ENCODE data around the gene SLC35F1. TPM values are rescaled to one million over a fixed set of nuclear protein-coding genes. Genes with fewer than 3 reads are reported as not detected.

The SLC35F1 gene
- total RNA-seq, 1 donor from 2014 or later: not detected

DNA sequence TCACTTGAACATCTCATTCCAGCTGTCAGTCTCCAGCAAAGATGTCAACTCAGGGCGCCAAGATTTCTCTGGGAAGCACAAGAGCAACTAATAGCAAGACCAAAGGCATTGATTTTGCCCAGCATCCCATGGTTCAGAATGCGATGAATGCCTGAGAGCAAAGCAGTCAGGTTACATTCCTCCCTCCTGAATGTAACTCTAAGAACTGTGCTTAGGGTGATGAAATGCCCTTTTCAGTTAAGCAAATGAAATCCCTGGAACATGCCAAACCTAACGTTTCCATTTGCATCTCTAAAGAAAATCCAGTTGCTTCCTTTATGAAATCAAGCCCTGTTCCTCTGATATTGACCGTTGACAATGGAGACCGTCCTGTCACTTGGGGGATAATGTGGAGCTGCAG, 417.1 kb downstream of the SLC35F1 start:
- Mint-ChIP-seq H3K27me3 (ENCODE audit: unreplicated experiment) (peaks cover 17% of the 10 kb centered on the region), H3K9me3 (ENCODE audit: unreplicated experiment) (no peaks in the 10 kb centered on the region), H3K4me3 (ENCODE audit: unreplicated experiment) (no peak overlapping the region), H3K36me3 (ENCODE audit: unreplicated experiment) (no peaks in the 10 kb centered on the region), H3K4me1 (ENCODE audit: unreplicated experiment) (peaks cover 3% of the 10 kb centered on the region), H3K27ac (ENCODE audit: unreplicated experiment) (no peak overlapping the region)
- TF ChIP-seq, protein P1, sequence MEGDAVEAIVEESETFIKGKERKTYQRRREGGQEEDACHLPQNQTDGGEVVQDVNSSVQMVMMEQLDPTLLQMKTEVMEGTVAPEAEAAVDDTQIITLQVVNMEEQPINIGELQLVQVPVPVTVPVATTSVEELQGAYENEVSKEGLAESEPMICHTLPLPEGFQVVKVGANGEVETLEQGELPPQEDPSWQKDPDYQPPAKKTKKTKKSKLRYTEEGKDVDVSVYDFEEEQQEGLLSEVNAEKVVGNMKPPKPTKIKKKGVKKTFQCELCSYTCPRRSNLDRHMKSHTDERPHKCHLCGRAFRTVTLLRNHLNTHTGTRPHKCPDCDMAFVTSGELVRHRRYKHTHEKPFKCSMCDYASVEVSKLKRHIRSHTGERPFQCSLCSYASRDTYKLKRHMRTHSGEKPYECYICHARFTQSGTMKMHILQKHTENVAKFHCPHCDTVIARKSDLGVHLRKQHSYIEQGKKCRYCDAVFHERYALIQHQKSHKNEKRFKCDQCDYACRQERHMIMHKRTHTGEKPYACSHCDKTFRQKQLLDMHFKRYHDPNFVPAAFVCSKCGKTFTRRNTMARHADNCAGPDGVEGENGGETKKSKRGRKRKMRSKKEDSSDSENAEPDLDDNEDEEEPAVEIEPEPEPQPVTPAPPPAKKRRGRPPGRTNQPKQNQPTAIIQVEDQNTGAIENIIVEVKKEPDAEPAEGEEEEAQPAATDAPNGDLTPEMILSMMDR (IDR thresholded peaks at IDR 0.05): no peak
- no peak for DNase-seq (ENCODE audit: extremely low spot score, unreplicated experiment)

DNA sequence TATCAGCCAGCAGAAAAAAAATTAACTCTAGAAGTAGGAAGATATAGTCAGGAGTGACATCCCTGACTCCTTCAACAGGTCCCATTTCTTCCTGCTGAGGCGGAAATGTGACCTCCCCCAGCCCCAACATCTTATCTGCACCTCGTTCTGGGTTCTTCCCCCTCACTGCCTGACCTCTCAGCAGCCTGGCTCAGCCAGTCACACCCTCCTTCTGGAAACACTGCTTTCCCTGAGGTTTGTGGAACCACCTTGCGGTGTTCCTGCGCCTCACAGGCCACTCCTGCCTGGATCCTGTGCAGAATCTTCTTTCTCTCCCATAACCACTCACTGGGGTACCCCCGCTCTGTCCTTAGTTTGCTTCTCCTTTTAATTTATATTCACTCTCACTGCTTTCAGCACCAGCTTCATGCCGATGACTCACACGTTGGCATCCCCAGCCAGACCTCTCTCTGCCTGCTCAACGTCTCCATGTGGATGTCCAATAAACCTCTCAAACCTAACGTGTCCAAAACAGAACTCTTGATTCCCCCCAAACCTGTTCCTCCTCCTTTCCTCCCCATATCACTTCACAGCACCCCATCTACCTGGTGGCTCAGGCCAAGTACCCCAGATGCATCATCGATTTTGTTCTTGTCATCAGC, 418.3 kb downstream of the SLC35F1 start:
- TF ChIP-seq, protein P1 (IDR thresholded peaks at IDR 0.05): no peak
- no peaks in the 10 kb centered on the region for H3K36me3 Mint-ChIP-seq (ENCODE audit: unreplicated experiment)
- no peak overlapping the region for H3K27ac Mint-ChIP-seq (ENCODE audit: unreplicated experiment)
- H3K27me3 Mint-ChIP-seq (ENCODE audit: unreplicated experiment): peaks cover 12% of the 10 kb centered on the region
- peaks cover 2% of the 10 kb centered on the region for H3K4me1 Mint-ChIP-seq (ENCODE audit: unreplicated experiment)
- no peak overlapping the region for H3K4me3 Mint-ChIP-seq (ENCODE audit: unreplicated experiment)
- H3K9me3 Mint-ChIP-seq (ENCODE audit: unreplicated experiment): no peaks in the 10 kb centered on the region
- no peak for DNase-seq (ENCODE audit: extremely low spot score, unreplicated experiment)

DNA sequence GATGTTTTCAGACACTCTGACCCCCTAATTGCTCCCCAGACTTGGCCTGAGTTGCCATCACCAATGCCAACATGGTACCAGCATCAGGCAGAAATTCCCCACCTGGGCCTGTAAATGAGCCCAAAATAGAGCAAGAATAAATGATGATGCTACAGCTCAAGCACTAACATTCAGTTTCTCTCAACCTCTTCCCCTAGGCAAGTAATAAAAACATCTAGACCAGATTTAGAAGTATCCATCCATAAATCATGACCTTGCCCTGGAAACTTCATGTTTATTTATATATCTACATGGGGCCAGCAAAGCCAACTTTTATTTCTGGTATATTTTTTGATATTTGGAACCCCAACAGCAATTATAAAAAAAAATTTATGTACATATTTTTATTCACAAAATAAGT, 419.6 kb downstream of the SLC35F1 start:
- no peak overlapping the region for H3K27ac Mint-ChIP-seq (ENCODE audit: unreplicated experiment)
- DNase-seq (ENCODE audit: extremely low spot score, unreplicated experiment): no peak

DNA sequence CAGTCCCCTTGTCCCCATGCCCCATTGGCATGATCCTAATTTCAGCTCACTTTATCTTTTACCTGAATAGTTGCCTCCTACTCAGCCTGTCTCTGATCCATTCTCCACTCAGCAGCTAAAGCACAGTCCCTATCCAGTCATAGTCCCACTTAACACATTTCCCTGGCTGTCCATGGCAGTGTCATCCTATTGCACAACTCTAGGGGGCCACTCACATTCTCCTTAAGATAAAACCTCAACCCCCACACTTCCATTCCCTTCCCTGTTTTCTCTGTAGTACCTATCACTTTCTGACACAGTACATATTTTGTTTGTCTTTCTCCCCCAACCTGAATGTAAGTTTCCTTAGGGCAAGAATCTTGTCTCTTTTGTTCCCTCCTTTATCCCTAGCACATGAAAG, 420.2 kb downstream of the SLC35F1 start:
- Mint-ChIP-seq H3K4me1 (ENCODE audit: unreplicated experiment) (peaks cover 2% of the 10 kb centered on the region), H3K4me3 (ENCODE audit: unreplicated experiment) (no peak overlapping the region), H3K36me3 (ENCODE audit: unreplicated experiment) (no peaks in the 10 kb centered on the region), H3K27me3 (ENCODE audit: unreplicated experiment) (peaks cover 12% of the 10 kb centered on the region), H3K9me3 (ENCODE audit: unreplicated experiment) (no peaks in the 10 kb centered on the region), H3K27ac (ENCODE audit: unreplicated experiment) (no peak overlapping the region)
- TF ChIP-seq, protein P1 (IDR thresholded peaks at IDR 0.05): no peak
- no peak for DNase-seq (ENCODE audit: extremely low spot score, unreplicated experiment)

More for the DNA sequence above, 419.6 kb downstream of the SLC35F1 start:
- no peak overlapping the region for H3K4me3 Mint-ChIP-seq (ENCODE audit: unreplicated experiment)
- no peaks in the 10 kb centered on the region for H3K9me3 Mint-ChIP-seq (ENCODE audit: unreplicated experiment)
- no peaks in the 10 kb centered on the region for H3K36me3 Mint-ChIP-seq (ENCODE audit: unreplicated experiment)
- peaks cover 12% of the 10 kb centered on the region for H3K27me3 Mint-ChIP-seq (ENCODE audit: unreplicated experiment)
- peaks cover 2% of the 10 kb centered on the region for H3K4me1 Mint-ChIP-seq (ENCODE audit: unreplicated experiment)
- TF ChIP-seq, protein P1 (IDR thresholded peaks at IDR 0.05): no peak

DNA sequence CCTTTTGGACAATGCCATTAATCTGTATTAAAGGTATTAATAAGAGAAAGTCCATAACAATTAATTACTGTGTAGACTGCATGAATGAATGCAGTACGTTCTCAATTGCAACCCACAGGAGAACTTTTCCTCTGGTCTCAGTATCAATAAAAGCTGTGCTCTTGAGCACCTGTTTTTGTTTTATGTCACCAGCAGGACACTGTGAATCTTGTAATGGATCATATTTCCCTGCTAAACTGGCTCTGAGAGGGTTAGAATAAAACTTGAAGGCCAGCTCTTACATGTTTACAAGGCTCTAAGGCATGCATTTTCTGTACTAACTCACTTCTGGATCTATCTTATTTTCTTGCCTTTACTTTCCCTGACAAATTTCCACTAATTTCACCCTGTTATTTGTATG, 426.7 kb downstream of the SLC35F1 start:
- Mint-ChIP-seq H3K4me1 (ENCODE audit: unreplicated experiment) (no peaks in the 10 kb centered on the region), H3K36me3 (ENCODE audit: unreplicated experiment) (no peaks in the 10 kb centered on the region), H3K27me3 (ENCODE audit: unreplicated experiment) (peaks cover 14% of the 10 kb centered on the region), H3K27ac (ENCODE audit: unreplicated experiment) (no peak overlapping the region), H3K9me3 (ENCODE audit: unreplicated experiment) (no peaks in the 10 kb centered on the region), H3K4me3 (ENCODE audit: unreplicated experiment) (no peak overlapping the region)
- no peak for DNase-seq (ENCODE audit: extremely low spot score, unreplicated experiment)
- TF ChIP-seq, protein P1 (IDR thresholded peaks at IDR 0.05): no peak
